Measurements from ENCODE around the gene IL20RB.
A peak's percentile ranks its signal among the peaks of the same experiment; 100 is the strongest.
"Not testable (repeated sequence)": the region's sequence is repeated elsewhere in the genome, so short reads cannot be mapped to it uniquely, and the experiment has no call there.

Gene IL20RB

GRCh38 chr3:136988651-136989050, 30.9 kb downstream of the IL20RB start:
- no peak for DNase-seq (ENCODE audit: low read depth)
- Histone ChIP-seq H3K27me3 (replicated peaks; ENCODE audit: control insufficient read depth, insufficient read depth, low read length) (no peaks in the 10 kb centered on the region), H3K4me3 (ENCODE audit: low read length) (no peak overlapping the region), H3K4me1 (ENCODE audit: control insufficient read depth, insufficient read depth, low read length) (peaks cover 9% of the 10 kb centered on the region), H3K9ac (ENCODE audit: low read length) (no peak overlapping the region), H3K9me3 (ENCODE audit: control insufficient read depth, low read length) (no peaks in the 10 kb centered on the region), H3K36me3 (ENCODE audit: control insufficient read depth, insufficient read depth, low read length, severe bottlenecking) (no peaks in the 10 kb centered on the region)

GRCh38 chr3:136989781-136990524, 32.2 kb downstream of the IL20RB start:
- Histone ChIP-seq H3K36me3 (ENCODE audit: control insufficient read depth, insufficient read depth, low read length, severe bottlenecking) (no peaks in the 10 kb centered on the region), H3K9ac (ENCODE audit: low read length) (no peak overlapping the region), H3K4me3 (ENCODE audit: low read length) (no peak overlapping the region), H3K9me3 (ENCODE audit: control insufficient read depth, low read length) (no peaks in the 10 kb centered on the region), H3K4me1 (ENCODE audit: control insufficient read depth, insufficient read depth, low read length) (peaks cover 7% of the 10 kb centered on the region), H3K27me3 (replicated peaks; ENCODE audit: control insufficient read depth, insufficient read depth, low read length) (no peaks in the 10 kb centered on the region)
- DNase-seq (ENCODE audit: low read depth) = no peak

GRCh38 chr3:136990826-136991225, 33.0 kb downstream of the IL20RB start:
- H3K4me3 ChIP-seq (ENCODE audit: low read length) = no peak overlapping the region
- no peaks in the 10 kb centered on the region for H3K36me3 ChIP-seq (ENCODE audit: control insufficient read depth, insufficient read depth, low read length, severe bottlenecking)
- DNase-seq (ENCODE audit: low read depth) = no peak
- H3K4me1 ChIP-seq (ENCODE audit: control insufficient read depth, insufficient read depth, low read length) = peaks cover 13% of the 10 kb centered on the region
- H3K9me3 ChIP-seq (ENCODE audit: control insufficient read depth, low read length) = no peaks in the 10 kb centered on the region
- H3K27me3 ChIP-seq (replicated peaks; ENCODE audit: control insufficient read depth, insufficient read depth, low read length) = no peaks in the 10 kb centered on the region
- H3K9ac ChIP-seq (ENCODE audit: low read length) = no peak overlapping the region

GRCh38 chr3:136992115-136992514, 34.3 kb downstream of the IL20RB start:
- no peak overlapping the region for H3K4me3 ChIP-seq (ENCODE audit: low read length)
- DNase-seq (ENCODE audit: low read depth) = no peak
- no peak overlapping the region for H3K9ac ChIP-seq (ENCODE audit: low read length)
- H3K36me3 ChIP-seq (ENCODE audit: control insufficient read depth, insufficient read depth, low read length, severe bottlenecking) = no peaks in the 10 kb centered on the region
- H3K27me3 ChIP-seq (replicated peaks; ENCODE audit: control insufficient read depth, insufficient read depth, low read length) = no peaks in the 10 kb centered on the region
- H3K9me3 ChIP-seq (ENCODE audit: control insufficient read depth, low read length) = no peaks in the 10 kb centered on the region
- peaks cover 16% of the 10 kb centered on the region for H3K4me1 ChIP-seq (ENCODE audit: control insufficient read depth, insufficient read depth, low read length)

GRCh38 chr3:136994772-136995516, 37.2 kb downstream of the IL20RB start:
- peak overlapping the region; percentile 60 for H3K9ac ChIP-seq (ENCODE audit: low read length)
- peaks cover 16% of the 10 kb centered on the region for H3K4me1 ChIP-seq (ENCODE audit: control insufficient read depth, insufficient read depth, low read length)
- H3K9me3 ChIP-seq (ENCODE audit: control insufficient read depth, low read length) = no peaks in the 10 kb centered on the region
- DNase-seq (ENCODE audit: low read depth) = peak; percentile 89
- H3K4me3 ChIP-seq (ENCODE audit: low read length) = no peak overlapping the region
- no peaks in the 10 kb centered on the region for H3K36me3 ChIP-seq (ENCODE audit: control insufficient read depth, insufficient read depth, low read length, severe bottlenecking)
- no peaks in the 10 kb centered on the region for H3K27me3 ChIP-seq (replicated peaks; ENCODE audit: control insufficient read depth, insufficient read depth, low read length)

GRCh38 chr3:136995652-136996051, 37.9 kb downstream of the IL20RB start:
- peak; percentile 30 for DNase-seq (ENCODE audit: low read depth)
- H3K9ac ChIP-seq (ENCODE audit: low read length) = peak overlapping the region; percentile 60
- H3K27me3 ChIP-seq (replicated peaks; ENCODE audit: control insufficient read depth, insufficient read depth, low read length) = no peaks in the 10 kb centered on the region
- H3K9me3 ChIP-seq (ENCODE audit: control insufficient read depth, low read length) = no peaks in the 10 kb centered on the region
- H3K4me3 ChIP-seq (ENCODE audit: low read length) = no peak overlapping the region
- H3K36me3 ChIP-seq (ENCODE audit: control insufficient read depth, insufficient read depth, low read length, severe bottlenecking) = no peaks in the 10 kb centered on the region
- H3K4me1 ChIP-seq (ENCODE audit: control insufficient read depth, insufficient read depth, low read length) = peaks cover 16% of the 10 kb centered on the region

- DNase-seq (ENCODE audit: low read depth) = no peak
- H3K36me3 ChIP-seq (ENCODE audit: control insufficient read depth, insufficient read depth, low read length, severe bottlenecking) = peaks cover 7% of the 10 kb centered on the region
- H3K9ac ChIP-seq (ENCODE audit: low read length) = no peak overlapping the region
- no peak overlapping the region for H3K4me3 ChIP-seq (ENCODE audit: low read length)
- H3K4me1 ChIP-seq (ENCODE audit: control insufficient read depth, insufficient read depth, low read length) = peaks cover 11% of the 10 kb centered on the region
- H3K9me3 ChIP-seq (ENCODE audit: control insufficient read depth, low read length) = no peaks in the 10 kb centered on the region
- no peaks in the 10 kb centered on the region for H3K27me3 ChIP-seq (replicated peaks; ENCODE audit: control insufficient read depth, insufficient read depth, low read length)
These were observed 42.3 kb downstream of the IL20RB start for GRCh38 chr3:137000039-137000438.

GRCh38 chr3:137007376-137007775, 49.6 kb downstream of the IL20RB start:
- H3K4me3 ChIP-seq (ENCODE audit: low read length); DNase-seq (ENCODE audit: low read depth): not testable (repeated sequence)

GRCh38 chr3:137008131-137008530, 50.3 kb downstream of the IL20RB start:
- Histone ChIP-seq H3K4me3 (ENCODE audit: low read length) (no peak overlapping the region), H3K27me3 (replicated peaks; ENCODE audit: control insufficient read depth, insufficient read depth, low read length) (no peaks in the 10 kb centered on the region), H3K36me3 (ENCODE audit: control insufficient read depth, insufficient read depth, low read length, severe bottlenecking) (no peaks in the 10 kb centered on the region), H3K9me3 (ENCODE audit: control insufficient read depth, low read length) (no peaks in the 10 kb centered on the region), H3K9ac (ENCODE audit: low read length) (no peak overlapping the region), H3K4me1 (ENCODE audit: control insufficient read depth, insufficient read depth, low read length) (peaks cover 10% of the 10 kb centered on the region)
- DNase-seq (ENCODE audit: low read depth) = no peak

More at GRCh38 chr3:137007376-137007775, 49.6 kb downstream of the IL20RB start:
- H3K9ac ChIP-seq (ENCODE audit: low read length); H3K9me3 ChIP-seq (ENCODE audit: control insufficient read depth, low read length); H3K36me3 ChIP-seq (ENCODE audit: control insufficient read depth, insufficient read depth, low read length, severe bottlenecking); H3K27me3 ChIP-seq (replicated peaks; ENCODE audit: control insufficient read depth, insufficient read depth, low read length); H3K4me1 ChIP-seq (ENCODE audit: control insufficient read depth, insufficient read depth, low read length): not testable (repeated sequence)

GRCh38 chr3:137008976-137009375, 51.2 kb downstream of the IL20RB start:
- DNase-seq (ENCODE audit: low read depth) = no peak
- H3K4me1 ChIP-seq (ENCODE audit: control insufficient read depth, insufficient read depth, low read length) = peaks cover 10% of the 10 kb centered on the region
- no peaks in the 10 kb centered on the region for H3K9me3 ChIP-seq (ENCODE audit: control insufficient read depth, low read length)
- no peaks in the 10 kb centered on the region for H3K27me3 ChIP-seq (replicated peaks; ENCODE audit: control insufficient read depth, insufficient read depth, low read length)
- no peak overlapping the region for H3K9ac ChIP-seq (ENCODE audit: low read length)
- H3K36me3 ChIP-seq (ENCODE audit: control insufficient read depth, insufficient read depth, low read length, severe bottlenecking) = no peaks in the 10 kb centered on the region
- H3K4me3 ChIP-seq (ENCODE audit: low read length) = no peak overlapping the region

- Histone ChIP-seq H3K4me1 (ENCODE audit: control insufficient read depth, insufficient read depth, low read length) (peaks cover 17% of the 10 kb centered on the region), H3K4me3 (ENCODE audit: low read length) (no peak overlapping the region), H3K36me3 (ENCODE audit: control insufficient read depth, insufficient read depth, low read length, severe bottlenecking) (no peaks in the 10 kb centered on the region), H3K9me3 (ENCODE audit: control insufficient read depth, low read length) (no peaks in the 10 kb centered on the region), H3K27me3 (replicated peaks; ENCODE audit: control insufficient read depth, insufficient read depth, low read length) (no peaks in the 10 kb centered on the region), H3K9ac (ENCODE audit: low read length) (no peak overlapping the region)
- no peak for DNase-seq (ENCODE audit: low read depth)
These were observed 52.4 kb downstream of the IL20RB start for GRCh38 chr3:137010137-137010536.
